Breast epithelium (tissue), 3 donors: ENCODE results near the gene RGS12.

Experiments
- POLR2A ChIP-seq: fragments of 450-650 bp; IDR thresholded peaks from one replicate; pipeline ENCODE4 v1.6.1; 2016; ENCODE audit warnings: antibody characterized with exemption, mild to moderate bottlenecking, moderate library complexity
- POLR2AphosphoS5 ChIP-seq, 3 donors: sonication (generic); formaldehyde crosslinking; IDR thresholded peaks; one replicate each; pipeline ENCODE4 v1.6.1; 2017; ENCODE audit warnings: antibody characterized with exemption in 3 of 3
- TF ChIP-seq, protein P1 (sequence below), 3 donors: fragments of 450-650 bp; IDR thresholded peaks; one replicate each; pipeline ENCODE4 v1.5.1; 2016 to 2017; ENCODE audit warnings: antibody characterized with exemption in 3 of 3, mild to moderate bottlenecking in 3 of 3, moderate library complexity in 3 of 3

DNA sequence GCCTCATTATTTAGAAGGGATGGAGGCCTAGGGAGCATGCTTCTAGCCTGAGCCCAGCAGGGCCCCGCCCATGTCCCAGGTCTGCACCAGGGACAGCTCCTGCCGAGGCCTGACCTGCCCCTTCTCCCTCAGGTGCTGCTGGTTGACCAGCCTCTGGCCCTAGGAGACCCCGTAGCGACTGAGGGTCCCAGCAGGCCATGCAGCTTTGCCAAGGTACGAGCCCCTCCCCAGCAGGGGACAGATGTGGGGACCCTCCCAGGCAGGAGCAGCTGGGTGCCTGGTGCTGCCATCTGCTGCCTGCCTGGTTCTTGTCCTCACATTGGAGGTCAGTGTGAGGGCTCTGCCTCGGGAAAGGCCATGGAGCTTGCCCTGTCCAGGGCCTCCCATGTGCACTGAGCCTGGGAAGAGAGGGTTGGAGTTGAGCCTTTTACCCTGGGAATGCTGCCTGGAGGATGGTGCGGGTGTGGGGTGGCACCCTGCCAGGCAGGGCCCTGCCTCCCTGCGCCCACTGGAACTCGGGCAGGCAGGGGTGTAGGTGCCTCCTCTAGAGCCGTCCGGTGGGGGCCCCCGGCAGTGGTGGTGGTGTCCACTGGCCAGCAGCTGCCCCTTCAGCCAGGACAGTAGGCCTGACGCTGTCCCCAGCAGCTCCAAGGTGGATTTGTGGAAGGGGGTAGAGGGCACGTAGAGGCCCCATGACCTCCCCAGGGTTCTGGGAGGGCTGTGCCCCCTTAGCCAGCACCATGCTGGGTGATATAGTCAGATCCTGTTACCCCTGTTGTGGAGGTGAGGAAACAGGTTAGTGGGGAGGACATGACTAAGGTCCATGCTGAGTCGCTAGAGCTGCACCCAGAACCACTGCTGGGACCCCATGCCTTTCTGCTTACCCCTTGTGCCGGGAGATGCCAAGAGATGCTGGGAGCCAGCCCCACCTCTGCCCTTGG, 46.1 kb upstream of the RGS12 start:
- TF ChIP-seq, protein P1, sequence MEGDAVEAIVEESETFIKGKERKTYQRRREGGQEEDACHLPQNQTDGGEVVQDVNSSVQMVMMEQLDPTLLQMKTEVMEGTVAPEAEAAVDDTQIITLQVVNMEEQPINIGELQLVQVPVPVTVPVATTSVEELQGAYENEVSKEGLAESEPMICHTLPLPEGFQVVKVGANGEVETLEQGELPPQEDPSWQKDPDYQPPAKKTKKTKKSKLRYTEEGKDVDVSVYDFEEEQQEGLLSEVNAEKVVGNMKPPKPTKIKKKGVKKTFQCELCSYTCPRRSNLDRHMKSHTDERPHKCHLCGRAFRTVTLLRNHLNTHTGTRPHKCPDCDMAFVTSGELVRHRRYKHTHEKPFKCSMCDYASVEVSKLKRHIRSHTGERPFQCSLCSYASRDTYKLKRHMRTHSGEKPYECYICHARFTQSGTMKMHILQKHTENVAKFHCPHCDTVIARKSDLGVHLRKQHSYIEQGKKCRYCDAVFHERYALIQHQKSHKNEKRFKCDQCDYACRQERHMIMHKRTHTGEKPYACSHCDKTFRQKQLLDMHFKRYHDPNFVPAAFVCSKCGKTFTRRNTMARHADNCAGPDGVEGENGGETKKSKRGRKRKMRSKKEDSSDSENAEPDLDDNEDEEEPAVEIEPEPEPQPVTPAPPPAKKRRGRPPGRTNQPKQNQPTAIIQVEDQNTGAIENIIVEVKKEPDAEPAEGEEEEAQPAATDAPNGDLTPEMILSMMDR (IDR thresholded peaks at IDR 0.05): no peak
- TF ChIP-seq POLR2AphosphoS5 (IDR thresholded peaks at IDR 0.05): no peak
- no peak for TF ChIP-seq POLR2A
